HG03159 (cell line): ENCODE data around the gene TMEM62.
A peak's percentile ranks its signal among the peaks of the same experiment; 100 is the strongest.
"Not testable (repeated sequence)": the region's sequence is repeated elsewhere in the genome, so short reads cannot be mapped to it uniquely, and the experiment has no call there.

Experiments
- ATAC-seq: cut with Tn5 transposase; IDR thresholded peaks from one replicate; pipeline ENCODE4 v1.9.1; 2021; ENCODE audit warnings: mild to moderate bottlenecking, moderate library complexity; ENCODE audit not compliant: unreplicated experiment

The TMEM62 gene

DNA sequence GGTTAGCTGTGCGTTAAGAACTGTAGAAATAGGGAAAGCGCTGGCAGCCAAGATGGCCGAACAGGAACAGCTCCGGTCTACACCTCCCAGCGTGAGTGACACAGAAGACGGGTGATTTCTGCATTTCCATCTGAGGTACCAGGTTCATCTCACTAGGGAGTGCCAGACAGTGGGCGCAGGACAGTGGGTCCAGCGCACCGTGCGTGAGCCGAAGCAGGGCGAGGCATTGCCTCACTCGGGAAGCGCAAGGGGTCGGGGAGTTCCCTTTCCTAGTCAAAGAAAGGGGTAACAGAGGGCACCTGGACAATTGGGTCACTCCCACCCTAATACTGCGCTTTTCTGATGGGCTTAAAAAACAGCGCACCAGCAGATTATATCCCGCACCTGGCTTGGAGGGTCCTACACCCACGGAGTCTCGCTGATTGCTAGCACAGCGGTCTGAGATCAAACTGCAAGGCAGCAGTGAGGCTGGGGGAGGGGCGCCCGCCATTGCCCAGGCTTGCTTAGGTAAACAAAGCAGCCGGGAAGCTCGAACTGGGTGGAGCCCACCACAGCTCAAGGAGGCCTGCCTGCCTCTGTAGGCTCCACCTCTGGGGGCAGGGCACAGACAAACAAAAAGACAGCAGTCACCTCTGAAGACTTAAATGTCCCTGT lies 42.4 kb downstream of the TMEM62 start:
- ATAC-seq: not testable (repeated sequence)

- not testable (repeated sequence) for ATAC-seq
These were observed 43.8 kb downstream of the TMEM62 start for GRCh38 chr15:43177147-43177546.

DNA sequence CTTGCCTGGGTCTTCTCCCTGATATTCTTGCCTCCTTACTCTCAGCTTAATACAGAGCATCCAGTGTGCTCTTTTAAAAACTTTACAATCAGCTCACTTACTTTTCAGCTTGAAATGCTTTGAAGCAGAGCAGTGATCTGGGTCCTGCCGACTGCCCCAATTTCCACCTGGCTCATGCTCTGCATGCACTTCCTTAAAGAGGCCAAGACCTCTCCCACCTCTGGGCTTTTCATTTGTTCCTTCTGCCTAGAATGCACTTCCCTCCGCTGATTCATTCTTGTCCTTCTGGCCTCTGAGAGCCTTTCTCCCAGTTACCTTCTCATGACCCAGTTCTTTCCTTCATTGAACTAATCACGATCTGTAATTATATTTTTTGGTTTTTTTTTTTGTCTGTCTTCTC lies 49.9 kb downstream of the TMEM62 start:
- no peak for ATAC-seq

DNA sequence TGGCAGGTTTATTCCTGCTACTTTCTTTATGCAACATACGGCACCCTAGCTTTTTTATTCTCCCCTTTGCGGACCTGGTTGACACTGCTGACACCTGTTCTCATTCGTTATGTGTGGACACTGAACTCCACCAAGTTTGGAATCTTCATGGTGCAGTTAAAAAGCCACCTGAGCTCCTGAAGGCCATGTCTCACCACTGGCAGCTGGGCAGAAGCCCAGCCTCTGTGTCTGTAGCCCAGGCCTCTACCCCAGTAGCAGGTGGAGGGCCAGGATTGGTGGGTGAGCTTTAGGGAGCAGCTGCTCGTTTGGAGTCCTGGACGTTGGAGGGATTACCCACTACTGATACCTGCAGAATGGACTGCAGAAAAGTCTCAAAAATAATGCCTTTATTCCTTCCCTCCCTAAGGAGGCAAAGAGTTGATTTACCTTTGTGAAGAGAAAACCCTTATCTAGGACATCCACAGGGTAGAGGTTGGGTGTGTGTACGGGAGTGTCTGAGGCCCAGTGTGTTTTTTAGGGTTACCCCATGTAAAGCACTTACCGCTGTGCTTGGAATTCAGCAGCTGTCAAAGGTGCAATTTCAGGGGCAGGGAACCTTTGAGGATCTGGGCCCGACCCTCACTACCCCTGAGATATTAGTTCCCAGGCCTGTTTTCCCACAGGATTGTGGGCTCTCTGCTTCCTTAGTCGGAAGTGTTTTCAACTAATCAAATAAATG lies 51.2 kb downstream of the TMEM62 start:
- ATAC-seq: no peak

DNA sequence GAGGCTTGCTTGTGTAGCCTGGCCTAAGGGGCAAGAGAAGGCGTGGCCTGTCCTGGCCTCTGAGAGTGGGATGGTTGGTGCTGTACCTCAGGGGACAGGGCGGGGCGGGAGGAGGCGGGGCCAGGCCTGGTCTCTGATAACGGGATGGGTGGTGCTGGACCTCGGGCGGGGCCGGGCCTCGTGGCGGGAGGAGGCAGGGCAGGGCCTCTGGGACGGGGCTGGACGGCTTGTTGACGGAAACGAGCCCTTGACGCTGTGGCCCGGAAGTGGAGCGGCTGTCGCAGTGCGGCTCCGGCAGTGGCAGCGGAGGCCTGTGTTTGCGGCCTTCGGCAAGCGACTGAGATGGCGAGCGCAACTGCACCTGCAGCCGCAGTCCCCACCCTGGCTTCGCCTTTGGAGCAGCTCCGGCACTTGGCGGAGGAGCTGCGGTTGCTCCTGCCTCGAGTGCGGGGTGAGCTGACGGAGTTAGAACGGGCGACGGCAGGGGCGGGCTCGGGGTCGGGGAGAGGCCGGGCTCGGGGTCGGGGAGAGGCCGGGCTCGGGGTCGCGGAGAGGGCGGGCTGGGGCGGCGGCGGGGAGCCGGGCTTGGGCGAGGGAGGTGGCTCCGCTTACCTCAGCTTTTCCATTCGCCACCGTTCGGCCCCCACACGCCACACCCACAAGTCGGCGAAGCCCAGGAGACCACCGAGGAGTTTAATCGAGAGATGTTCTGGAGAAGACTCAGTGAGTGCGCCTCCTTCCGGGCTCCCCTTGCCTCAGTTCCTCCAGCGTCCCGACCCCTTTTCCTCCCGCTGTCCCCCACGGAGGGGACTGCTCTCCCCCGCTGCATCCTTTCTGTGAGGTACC lies 52.0 kb downstream of the TMEM62 start, which contains the start of gene CCNDBP1:
Gene CCNDBP1, plus strand, starts transcription at position 247 of the 846 bp plus-strand sequence. Its CDS starts 96 bp downstream, at position 343.
- ATAC-seq: peak; percentile 92

- ATAC-seq: no peak
These were observed 52.6 kb downstream of the TMEM62 start for GRCh38 chr15:43186003-43186353.

- ATAC-seq: no peak
These were observed 54.3 kb downstream of the TMEM62 start for GRCh38 chr15:43187544-43188155.

DNA sequence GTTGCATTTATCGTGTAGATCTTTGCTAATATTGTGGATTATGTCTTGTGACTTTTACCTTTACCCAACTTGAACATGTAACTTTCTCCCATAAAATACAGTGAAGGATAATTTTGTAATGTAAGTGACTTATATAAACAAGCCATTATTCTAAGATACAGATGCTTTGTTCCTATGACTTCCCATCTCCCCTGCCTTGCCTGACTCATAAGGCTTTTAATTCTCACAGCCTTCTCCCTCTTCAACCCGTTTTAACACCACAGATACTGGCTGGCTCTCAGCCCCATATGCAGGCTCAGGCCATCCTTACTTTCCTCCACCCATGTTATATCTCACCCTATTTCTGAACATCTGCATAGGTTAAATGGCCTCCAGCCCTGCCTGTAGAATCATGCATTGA lies 55.9 kb downstream of the TMEM62 start:
- no peak for ATAC-seq

DNA sequence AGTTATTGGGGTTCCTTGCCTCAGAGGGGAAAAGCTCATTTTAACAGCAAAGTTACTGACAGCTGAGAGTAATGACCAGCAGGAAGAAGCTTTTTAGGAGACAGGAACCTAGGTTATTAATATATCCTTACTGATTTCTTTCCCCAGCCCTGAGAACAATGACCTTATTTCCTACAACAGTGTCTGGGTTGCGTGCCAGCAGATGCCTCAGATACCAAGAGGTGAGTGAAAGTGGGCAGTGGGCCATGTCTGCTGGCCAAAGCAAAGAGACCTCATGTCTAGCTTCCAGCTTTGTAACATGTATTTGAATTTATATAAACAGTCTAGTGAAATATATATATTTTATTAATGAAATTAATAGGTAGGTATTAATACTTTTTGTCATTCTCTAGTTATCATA lies 56.8 kb downstream of the TMEM62 start:
- no peak for ATAC-seq

DNA sequence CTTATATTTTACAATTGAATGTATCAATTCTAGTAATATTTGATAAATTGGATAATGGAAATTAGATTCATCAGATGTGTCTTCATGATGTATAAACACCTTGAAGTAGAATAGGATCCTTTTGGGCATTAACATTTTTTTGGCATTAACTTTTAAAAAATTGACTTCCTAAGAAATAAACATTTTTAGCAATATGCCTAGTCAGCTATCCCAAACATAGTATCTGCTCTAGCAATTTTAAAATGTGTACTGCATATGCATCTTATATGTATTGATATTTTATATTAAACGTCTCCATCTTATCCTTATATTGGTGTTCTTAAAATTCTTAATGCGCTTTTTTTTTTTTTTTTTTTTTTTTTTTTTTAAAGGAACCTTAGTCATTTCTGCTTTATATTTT lies 60.3 kb downstream of the TMEM62 start:
- ATAC-seq: no peak

GRCh38 chr15:43194795-43195194 lies 61.4 kb downstream of the TMEM62 start:
- ATAC-seq: no peak

DNA sequence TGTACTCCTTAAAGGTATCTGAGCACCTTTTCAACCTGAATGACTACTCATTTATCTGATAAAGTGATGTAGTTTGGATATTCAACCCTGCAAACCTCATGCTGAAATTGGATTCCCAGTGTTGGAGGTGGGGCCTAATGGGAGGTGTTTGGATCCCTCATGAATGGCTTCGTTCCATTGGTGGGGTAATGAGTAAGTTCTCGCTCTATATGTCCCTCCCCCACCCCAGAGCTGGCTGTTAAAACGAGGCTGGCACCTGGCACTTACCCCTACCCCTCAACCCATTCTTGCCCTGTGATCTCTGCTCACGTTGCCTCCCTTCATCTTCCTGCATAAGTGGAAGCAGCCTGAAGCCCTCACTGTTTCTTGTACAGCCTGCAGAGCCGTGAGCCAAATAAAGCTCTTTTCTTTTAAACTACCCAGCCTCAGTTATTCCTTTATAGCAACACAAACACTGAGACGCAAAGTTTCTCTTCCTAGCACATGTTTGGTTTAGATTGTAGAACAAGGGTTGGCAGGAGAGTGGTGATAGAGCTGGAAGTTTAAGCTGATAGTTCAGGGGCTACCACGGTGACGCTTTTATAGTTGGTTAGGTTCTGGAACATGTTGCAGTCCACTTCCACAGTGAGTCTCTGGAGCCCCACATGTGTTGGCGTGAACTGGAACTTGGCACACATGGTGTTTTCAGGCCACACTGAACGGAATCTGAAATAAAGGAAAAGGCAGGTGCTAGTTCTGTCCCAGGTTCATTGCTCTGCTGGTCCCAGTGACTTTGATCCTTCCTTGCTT lies 63.6 kb downstream of the TMEM62 start:
- ATAC-seq: no peak

DNA sequence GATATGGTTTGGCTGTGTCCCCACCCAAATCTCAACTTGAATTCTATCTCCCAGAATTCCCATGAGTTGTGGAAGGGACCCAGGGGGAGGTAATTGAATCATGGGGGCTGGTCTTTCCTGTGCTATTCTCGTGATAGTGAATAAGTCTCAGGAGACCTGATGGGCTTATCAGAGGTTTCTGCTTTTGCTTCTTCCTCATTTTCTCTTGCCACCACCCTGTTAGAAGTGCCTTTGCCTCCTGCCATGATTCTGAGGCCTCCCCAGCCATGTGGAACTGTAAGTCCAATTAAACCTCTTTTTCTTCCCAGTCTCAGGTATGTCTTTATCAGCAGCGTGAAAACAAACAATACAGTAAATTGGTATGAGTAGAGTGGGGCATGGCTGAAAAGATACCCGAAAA lies 64.4 kb downstream of the TMEM62 start:
- ATAC-seq: not testable (repeated sequence)

DNA sequence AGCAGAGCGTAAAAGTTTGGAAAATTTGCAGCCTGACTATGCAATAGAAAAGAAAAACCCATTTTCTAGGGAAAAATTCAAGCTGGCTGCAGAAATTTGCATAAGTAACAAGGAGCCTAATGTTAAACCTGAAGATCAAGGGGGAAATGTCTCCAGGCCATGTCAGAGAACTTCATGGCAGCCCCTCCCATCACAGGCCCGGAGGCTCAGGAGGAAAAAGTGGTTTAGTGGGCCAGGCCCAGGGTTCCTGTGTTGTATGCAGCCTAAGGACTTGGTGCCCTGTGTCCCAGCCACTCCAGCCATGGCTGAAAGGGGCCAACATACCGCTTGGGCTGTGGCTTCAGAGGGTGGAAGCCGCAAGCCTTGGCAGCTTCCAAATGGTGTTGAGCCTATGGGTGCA lies 65.2 kb downstream of the TMEM62 start:
- ATAC-seq: not testable (repeated sequence)

GRCh38 chr15:43198992-43199391 lies 65.6 kb downstream of the TMEM62 start:
- no peak for ATAC-seq

DNA sequence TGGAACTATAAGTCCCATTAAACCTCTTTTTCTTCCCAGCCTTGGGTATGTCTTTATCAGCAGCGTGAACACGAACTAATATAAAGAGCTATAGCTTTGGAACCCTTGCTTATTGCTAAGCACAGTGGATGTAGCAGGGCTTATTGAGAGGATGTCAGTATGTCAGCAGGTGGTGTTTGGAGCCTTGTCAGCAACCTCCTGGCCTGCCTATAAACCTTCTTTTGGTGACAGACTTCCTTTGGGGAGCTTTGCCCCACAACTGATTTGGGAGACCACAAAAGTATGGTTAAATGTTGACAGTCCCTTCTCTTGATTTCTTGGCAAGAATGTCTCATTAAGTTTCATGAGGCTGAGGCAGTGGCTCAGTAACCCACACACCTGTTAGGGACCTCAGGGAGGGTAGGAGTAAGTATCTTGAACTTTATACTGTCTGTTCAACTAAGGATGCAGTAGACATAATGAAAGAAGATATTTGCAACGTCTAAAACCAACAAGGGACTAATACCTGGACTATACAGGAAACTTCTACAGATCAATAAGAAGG lies 66.6 kb downstream of the TMEM62 start:
- no peak for ATAC-seq

DNA sequence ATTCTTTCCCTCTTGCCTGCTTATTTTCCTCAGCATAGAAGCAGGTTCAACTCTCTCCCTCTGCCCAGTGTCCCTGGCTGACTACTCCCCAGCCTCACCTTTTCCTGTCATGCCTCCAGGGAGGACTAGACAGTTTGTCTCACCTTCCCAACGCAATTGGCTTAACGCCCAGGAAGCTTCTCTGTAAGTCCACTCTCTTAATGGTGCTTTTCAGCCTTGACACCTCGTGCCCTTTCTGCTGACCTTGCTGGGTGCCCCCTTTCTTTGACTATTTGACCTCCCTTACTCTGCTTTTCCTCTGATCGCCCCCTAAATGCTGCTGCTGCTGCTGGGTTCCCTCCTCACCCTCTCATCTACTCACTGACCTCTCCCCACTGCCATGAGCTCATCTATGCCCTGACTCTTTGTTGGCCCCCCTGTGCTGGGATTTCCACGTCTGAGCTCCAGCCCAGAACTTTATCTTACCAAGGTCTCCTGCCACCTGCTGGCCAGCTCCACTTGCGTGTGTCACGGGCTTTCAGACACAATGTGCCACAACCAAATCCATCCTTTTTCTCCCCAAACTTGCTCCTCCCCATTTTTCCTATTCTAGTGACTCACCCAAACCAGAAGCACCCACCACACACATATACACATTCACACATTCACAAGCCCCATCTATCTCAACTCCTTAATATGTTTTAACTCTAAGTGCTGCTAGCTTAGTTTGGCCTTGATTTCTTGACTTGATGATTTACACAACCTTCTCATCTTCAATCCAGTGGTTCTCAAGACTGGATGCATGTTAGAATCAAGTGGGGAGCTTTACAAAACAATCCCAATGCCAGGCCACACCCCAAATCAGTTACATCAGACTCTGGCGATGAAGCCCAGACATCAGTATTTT lies 70.9 kb downstream of the TMEM62 start:
- ATAC-seq: no peak

GRCh38 chr15:43206054-43206453 lies 72.7 kb downstream of the TMEM62 start:
- ATAC-seq: no peak

- ATAC-seq: no peak
These were observed 73.6 kb downstream of the TMEM62 start for GRCh38 chr15:43207024-43207423.
